Hepatocyte (in vitro differentiated cells): ENCODE results near the gene EYS.

Experiments used
- CTCF ChIP-seq: fragments of 200-600 bp; sonication (generic); IDR thresholded peaks from 2 replicates; pipeline ENCODE4 v1.5.1; 2016; ENCODE audit warnings: antibody characterized with exemption, mild to moderate bottlenecking; ENCODE audit not compliant: poor library complexity
- EZH2 ChIP-seq: fragments of 200-600 bp; sonication (generic); IDR thresholded peaks from 2 replicates; pipeline ENCODE4 v1.6.1; 2016; ENCODE audit warnings: antibody characterized with exemption, mild to moderate bottlenecking, borderline replicate concordance
- EZH2phosphoT487 ChIP-seq: fragments of 200-600 bp; sonication (generic); IDR thresholded peaks from one replicate; pipeline ENCODE4 v1.6.1; 2018; ENCODE audit warnings: antibody characterized with exemption, mild to moderate bottlenecking, low read depth, moderate library complexity; ENCODE audit not compliant: unreplicated experiment, severe bottlenecking

GRCh38 chr6:64357430-64357829 lies 1349.6 kb downstream of the EYS start:
- TF ChIP-seq CTCF: no peak
- TF ChIP-seq EZH2: no peak
- TF ChIP-seq EZH2phosphoT487: no peak
